Fibroblast of lung (primary cell): ENCODE measurements around the gene PDIA2.
"Not testable (repeated sequence)": the region's sequence is repeated elsewhere in the genome, so short reads cannot be mapped to it uniquely, and the experiment has no call there.

Experiments
- CTCF ChIP-seq, 2 donors: IDR thresholded peaks in 1 of 2; conservative IDR thresholded peaks in 1 of 2; 1 replicate in 1 of 2; 2 replicates in 1 of 2; pipeline ENCODE4 v1.5.1; 2011 to 2012; ENCODE audit warnings: low read length in 2 of 2, control low read depth in 1 of 2, inconsistent platforms in 1 of 2, low read depth in 1 of 2, mild to moderate bottlenecking in 1 of 2
- EZH2 ChIP-seq: IDR thresholded peaks from 2 replicates; pipeline ENCODE4 v1.5.1; 2012; ENCODE audit warnings: low read length, control low read depth, mild to moderate bottlenecking; ENCODE audit errors: missing control alignments

GRCh38 chr16:331181-331814, 48.3 kb downstream of the PDIA2 start:
- not testable (repeated sequence) for TF ChIP-seq CTCF (conservative IDR thresholded peaks at IDR 0.05 in 1 of 2, IDR thresholded peaks at IDR 0.05 in 1 of 2; ENCODE audit: low read depth in 1 of 2, low read length in 2 of 2); EZH2
